ENCODE measurements around the gene SCAMP4.

The SCAMP4 gene

GRCh38 chr19:1862068-1862423 lies 43.2 kb upstream of the SCAMP4 start:
- Histone ChIP-seq H3K4me1 (ENCODE audit: low read length) (peaks cover 51% of the 10 kb centered on the region), H3K9ac (ENCODE audit: low read length) (peak overlapping the region; percentile 95), H3K4me3 (ENCODE audit: low read length) (peak overlapping the region; percentile 95), H3K4me2 (ENCODE audit: low read length) (peak overlapping the region; percentile 99), H3K79me2 (ENCODE audit: low read length) (peaks cover 72% of the 10 kb centered on the region), H3K9me3 (ENCODE audit: insufficient read depth, low read length) (no peaks in the 10 kb centered on the region), H3K36me3 (replicated peaks; ENCODE audit: low read depth, low read length) (no peaks in the 10 kb centered on the region), H2AFZ (ENCODE audit: low read depth, low read length) (no peak overlapping the region), H3K27ac (ENCODE audit: low read length) (peak overlapping the region; percentile 79), H3K27me3 (ENCODE audit: low read depth, low read length) (no peaks in the 10 kb centered on the region), H4K20me1 (ENCODE audit: insufficient read depth, low read length) (peaks cover 50% of the 10 kb centered on the region)
- TF ChIP-seq EZH2phosphoT487 (IDR thresholded peaks at IDR 0.05; ENCODE audit: low read depth) (no peak), CTCF (IDR thresholded peaks at IDR 0.05; ENCODE audit: low read depth, low read length) (no peak)

- H3K9ac ChIP-seq (ENCODE audit: low read length) = peak overlapping the region; percentile 95
- no peaks in the 10 kb centered on the region for H3K9me3 ChIP-seq (ENCODE audit: insufficient read depth, low read length)
- no peak overlapping the region for H2AFZ ChIP-seq (ENCODE audit: low read depth, low read length)
- H3K79me2 ChIP-seq (ENCODE audit: low read length) = peaks cover 65% of the 10 kb centered on the region
- H3K4me2 ChIP-seq (ENCODE audit: low read length) = peak overlapping the region; percentile 99
- H3K4me3 ChIP-seq (ENCODE audit: low read length) = peak overlapping the region; percentile 95
- peaks cover 48% of the 10 kb centered on the region for H4K20me1 ChIP-seq (ENCODE audit: insufficient read depth, low read length)
- H3K27ac ChIP-seq (ENCODE audit: low read length) = peak overlapping the region; percentile 79
- TF ChIP-seq EZH2phosphoT487 (IDR thresholded peaks at IDR 0.05; ENCODE audit: low read depth) (no peak), CTCF (IDR thresholded peaks at IDR 0.05; ENCODE audit: low read depth, low read length) (no peak)
- H3K27me3 ChIP-seq (ENCODE audit: low read depth, low read length) = no peaks in the 10 kb centered on the region
- peaks cover 3% of the 10 kb centered on the region for H3K36me3 ChIP-seq (replicated peaks; ENCODE audit: low read depth, low read length)
- H3K4me1 ChIP-seq (ENCODE audit: low read length) = peaks cover 45% of the 10 kb centered on the region
Measured at GRCh38 chr19:1862424-1863327, 42.5 kb upstream of the SCAMP4 start.

- Histone ChIP-seq H3K79me2 (ENCODE audit: low read length) (peaks cover 59% of the 10 kb centered on the region), H3K4me3 (ENCODE audit: low read length) (peak within 1 kb of the TSS; percentile 95), H4K20me1 (ENCODE audit: insufficient read depth, low read length) (peaks cover 42% of the 10 kb centered on the region), H3K36me3 (replicated peaks; ENCODE audit: low read depth, low read length) (peaks cover 3% of the 10 kb centered on the region), H3K27ac (ENCODE audit: low read length) (peak within 1 kb of the TSS; percentile 93), H3K27me3 (ENCODE audit: low read depth, low read length) (no peaks in the 10 kb centered on the region), H2AFZ (ENCODE audit: low read depth, low read length) (no peak within 1 kb of the TSS), H3K9ac (ENCODE audit: low read length) (peak within 1 kb of the TSS; percentile 97), H3K9me3 (ENCODE audit: insufficient read depth, low read length) (no peaks in the 10 kb centered on the region), H3K4me2 (ENCODE audit: low read length) (peak within 1 kb of the TSS; percentile 99), H3K4me1 (ENCODE audit: low read length) (peaks cover 39% of the 10 kb centered on the region)
- no peak for TF ChIP-seq CTCF (IDR thresholded peaks at IDR 0.05; ENCODE audit: low read depth, low read length)
- TF ChIP-seq EZH2phosphoT487 (IDR thresholded peaks at IDR 0.05; ENCODE audit: low read depth) = no peak
Measured at GRCh38 chr19:1863328-1863637, 41.9 kb upstream of the SCAMP4 start, which contains the start of gene KLF16. Gene KLF16 (minus strand): TSS chr19:1863579. CDS start chr19:1863497, 82 bp downstream.

GRCh38 chr19:1863638-1864479 lies 41.3 kb upstream of the SCAMP4 start:
- no peaks in the 10 kb centered on the region for H3K9me3 ChIP-seq (ENCODE audit: insufficient read depth, low read length)
- H3K4me3 ChIP-seq (ENCODE audit: low read length) = peak overlapping the region; percentile 80
- peak overlapping the region; percentile 93 for H3K4me2 ChIP-seq (ENCODE audit: low read length)
- H4K20me1 ChIP-seq (ENCODE audit: insufficient read depth, low read length) = peaks cover 36% of the 10 kb centered on the region
- peaks cover 54% of the 10 kb centered on the region for H3K79me2 ChIP-seq (ENCODE audit: low read length)
- peak overlapping the region; percentile 97 for H3K9ac ChIP-seq (ENCODE audit: low read length)
- peaks cover 33% of the 10 kb centered on the region for H3K4me1 ChIP-seq (ENCODE audit: low read length)
- no peak for TF ChIP-seq CTCF (IDR thresholded peaks at IDR 0.05; ENCODE audit: low read depth, low read length)
- TF ChIP-seq EZH2phosphoT487 (IDR thresholded peaks at IDR 0.05; ENCODE audit: low read depth) = no peak
- peaks cover 4% of the 10 kb centered on the region for H3K36me3 ChIP-seq (replicated peaks; ENCODE audit: low read depth, low read length)
- H3K27me3 ChIP-seq (ENCODE audit: low read depth, low read length) = no peaks in the 10 kb centered on the region
- H3K27ac ChIP-seq (ENCODE audit: low read length) = peak overlapping the region; percentile 93
- H2AFZ ChIP-seq (ENCODE audit: low read depth, low read length) = no peak overlapping the region

Data from OCI-LY3 (cell line).